HepG2 (cell line): ENCODE measurements around the gene LCORL. TPM values are rescaled to one million over a fixed set of nuclear protein-coding genes. Genes with fewer than 3 reads are reported as not detected.

Source experiments
- polyA plus RNA-seq, 8 experiments: library from polyadenylated mRNA; depleted of rRNA in 3 of 8; stranded (reverse) in 7 of 8; unstranded in 1 of 8; fragments of >200 nt; fragmentation: Illumina TruSeq in 4 of 8; extraction: Trizol in 4 of 8; gene quantifications; 2 replicates each; pipeline versions ENCODE4 v1.2.1 to v1.2.3, GENCODE V29; 2011 to 2016; ENCODE audit warnings: low read depth in 4 of 8, missing spikeins in 1 of 8, mixed read lengths in 1 of 8; ENCODE audit not compliant: insufficient read depth in 1 of 8
- total RNA-seq, 5 experiments: library from RNA; depleted of rRNA; stranded (reverse); fragments of >200 nt; fragmentation: Illumina TruSeq; extraction: Trizol; gene quantifications; 2 replicates each; pipeline ENCODE4 v1.2.3, GENCODE V29; 2016; ENCODE audit warnings: low read depth in 1 of 5

LCORL gene
- total and polyA plus RNA-seq, 2 of the 13 experiments (the other 11 are each of a cell fraction or from before 2014, with no cell fraction given) = 5.3 to 14.5 TPM

Other genes with a start within 250 kb of the LCORL start
- not detected in 2 replicates for gene FAM184B, start 240.1 kb downstream of the LCORL start, total RNA-seq (2016; rRNA removed; fragmentation: Illumina TruSeq; extraction: Trizol)
- 0.01 TPM in 1 of 2 replicates, not detected in the other for gene FAM184B, start 240.1 kb downstream of the LCORL start, polyA plus RNA-seq (2011; rRNA removed)
- 41.9 and 46.1 TPM in 2 replicates for gene DCAF16, start 211.0 kb downstream of the LCORL start, total RNA-seq (2016; rRNA removed; fragmentation: Illumina TruSeq; extraction: Trizol)
- gene DCAF16, start 211.0 kb downstream of the LCORL start, polyA plus RNA-seq (2011; rRNA removed) = 34.1 and 37.5 TPM in 2 replicates
- 61.9 and 108 TPM in 2 replicates for gene NCAPG, start 210.8 kb downstream of the LCORL start, total RNA-seq (2016; rRNA removed; fragmentation: Illumina TruSeq; extraction: Trizol)
- gene NCAPG, start 210.8 kb downstream of the LCORL start, polyA plus RNA-seq (2011; rRNA removed) = 8.1 and 14.8 TPM in 2 replicates